Tibial artery (tissue), 4 donors: Measurements from ENCODE around the gene CDH4.

Source experiments
- DNase-seq, 2 donors: peaks; one replicate each; pipeline ENCODE4 v3.0.0-alpha.2; 2019
- H3K27ac ChIP-seq, 2 donors: fragments of 200-600 bp; sonication (generic) in 1 of 2; 1 replicate in 1 of 2; 2 replicates in 1 of 2; pipeline ENCODE4 v1.5.1; 2018 to 2019; ENCODE audit warnings: mild to moderate bottlenecking in 1 of 2
- H3K27me3 ChIP-seq, 2 donors: fragments of 200-600 bp; sonication (generic) in 1 of 2; one replicate each; pipeline versions ENCODE4 v1.5.1 to v1.6.0; 2016 to 2019
- H3K36me3 ChIP-seq, 3 donors: fragments of 200-600 bp; sonication (generic) in 2 of 3; one replicate each; pipeline ENCODE4 v1.5.1; 2016 to 2019; ENCODE audit warnings: mild to moderate bottlenecking in 2 of 3
- H3K4me1 ChIP-seq, 4 donors: fragments of 200-600 bp; sonication (generic) in 2 of 4; 1 replicate in 3 of 4; 2 replicates in 1 of 4; pipeline ENCODE4 v1.5.1; 2016 to 2019
- H3K4me3 ChIP-seq, 2 donors: fragments of 200-600 bp; sonication (generic) in 1 of 2; 1 replicate in 1 of 2; 2 replicates in 1 of 2; pipeline ENCODE4 v1.5.1; 2018 to 2019; ENCODE audit warnings: mild to moderate bottlenecking in 2 of 2
- H3K9me3 ChIP-seq, 3 donors: fragments of 200-600 bp; sonication (generic) in 1 of 3; one replicate each; pipeline ENCODE4 v1.5.1; 2016 to 2019
- CTCF ChIP-seq, 2 experiments: fragments of 200-600 bp in 1 of 2; fragments of 450-650 bp in 1 of 2; IDR thresholded peaks; one replicate each; pipeline ENCODE4 v1.5.1; 2017 to 2019; ENCODE audit warnings: antibody characterized with exemption in 2 of 2, mild to moderate bottlenecking in 1 of 2, moderate library complexity in 1 of 2
- intact Hi-C: fragments of 100-400 bp; cut with DNase I; formaldehyde crosslinking; loops from one replicate; pipeline ENCODE4 v1.15.0; 2023; ENCODE audit warnings: low total_unique reads

Gene CDH4

DNA sequence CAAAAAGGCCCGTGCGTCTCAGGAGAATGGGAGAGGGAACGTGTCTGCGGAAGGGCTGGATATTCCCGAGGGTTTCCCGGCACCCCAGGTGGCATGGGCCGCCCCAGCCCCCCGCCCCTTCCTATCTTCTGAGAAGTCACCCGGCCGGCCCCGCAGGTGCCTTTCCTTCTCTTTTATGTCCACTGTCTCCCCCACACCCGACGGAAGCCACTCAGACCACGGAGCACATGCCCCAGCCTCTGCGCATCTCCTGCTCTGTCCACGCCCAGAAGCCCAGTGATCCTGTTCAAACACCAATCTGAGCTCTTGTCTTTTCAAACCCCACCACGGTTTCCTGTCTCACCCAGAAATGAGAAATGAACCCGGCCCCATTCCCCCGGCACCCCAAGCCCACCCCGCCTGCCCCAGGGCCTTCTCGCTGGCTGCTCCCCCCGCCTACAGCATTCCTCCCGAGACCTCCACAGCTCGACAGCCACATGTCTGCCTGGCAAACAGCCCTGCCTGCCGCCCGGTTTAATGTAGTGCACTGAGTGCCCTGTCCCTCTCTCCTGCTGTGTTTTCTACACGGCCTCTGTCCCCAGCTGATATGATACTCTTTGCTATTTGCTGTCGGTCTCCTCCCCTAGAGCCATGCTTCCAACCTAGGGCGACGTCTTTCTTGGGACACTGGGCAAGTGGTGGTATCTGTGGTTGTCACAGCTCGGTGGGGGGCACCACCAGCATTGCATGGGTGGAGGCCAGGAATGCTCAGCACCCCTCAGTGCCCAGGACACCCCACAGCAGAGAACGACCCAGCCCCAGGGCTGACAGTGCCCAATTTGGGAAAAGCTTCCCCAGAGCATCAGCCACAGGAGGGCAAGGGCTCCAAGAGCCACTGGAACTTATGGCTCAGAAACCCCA, 630.9 kb downstream of the CDH4 start:
- Histone ChIP-seq H3K9me3 (no peaks in the 10 kb centered on the region), H3K4me1 (no peaks in the 10 kb centered on the region), H3K36me3 (no peaks in the 10 kb centered on the region), H3K4me3 (no peak overlapping the region), H3K27ac (no peak overlapping the region), H3K27me3 (peaks cover 0 to 87% of the 10 kb centered on the region in 2 donors)
- intact Hi-C loops = no loop called here
- no peak for DNase-seq
- TF ChIP-seq CTCF (IDR thresholded peaks at IDR 0.05) = no peak

DNA sequence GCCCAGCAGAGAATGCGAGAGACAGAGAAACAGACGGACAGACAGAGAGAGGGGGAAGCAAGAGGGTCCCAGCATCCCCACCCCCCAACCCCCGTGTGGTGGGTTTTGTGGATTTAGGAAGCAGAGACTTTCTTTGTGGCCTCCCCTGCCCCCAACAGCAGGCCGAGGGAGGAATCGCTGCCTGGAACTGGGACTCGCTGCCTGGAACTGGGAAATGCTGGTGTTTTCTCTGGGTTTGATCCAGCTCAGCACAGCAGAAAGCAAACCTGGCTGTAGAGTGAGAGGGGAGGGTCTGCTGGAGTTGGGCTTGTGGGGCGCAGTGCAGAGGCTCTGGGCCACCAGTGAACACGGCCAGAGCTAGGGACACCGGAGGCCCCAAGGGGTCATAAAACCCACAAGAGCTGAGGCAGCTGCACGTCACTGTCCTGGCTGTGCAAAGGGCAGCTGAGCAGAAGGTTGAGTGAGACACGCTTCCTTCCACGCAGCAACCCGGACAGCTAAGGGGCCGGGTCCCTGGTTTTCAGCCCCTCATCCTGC, 631.9 kb downstream of the CDH4 start:
- no peak for DNase-seq
- Histone ChIP-seq H3K36me3 (no peaks in the 10 kb centered on the region), H3K27me3 (peaks cover 0 to 87% of the 10 kb centered on the region in 2 donors), H3K9me3 (no peaks in the 10 kb centered on the region), H3K4me1 (no peaks in the 10 kb centered on the region), H3K27ac (no peak overlapping the region), H3K4me3 (no peak overlapping the region)
- intact Hi-C loops = no loop called here
- no peak for TF ChIP-seq CTCF (IDR thresholded peaks at IDR 0.05)

DNA sequence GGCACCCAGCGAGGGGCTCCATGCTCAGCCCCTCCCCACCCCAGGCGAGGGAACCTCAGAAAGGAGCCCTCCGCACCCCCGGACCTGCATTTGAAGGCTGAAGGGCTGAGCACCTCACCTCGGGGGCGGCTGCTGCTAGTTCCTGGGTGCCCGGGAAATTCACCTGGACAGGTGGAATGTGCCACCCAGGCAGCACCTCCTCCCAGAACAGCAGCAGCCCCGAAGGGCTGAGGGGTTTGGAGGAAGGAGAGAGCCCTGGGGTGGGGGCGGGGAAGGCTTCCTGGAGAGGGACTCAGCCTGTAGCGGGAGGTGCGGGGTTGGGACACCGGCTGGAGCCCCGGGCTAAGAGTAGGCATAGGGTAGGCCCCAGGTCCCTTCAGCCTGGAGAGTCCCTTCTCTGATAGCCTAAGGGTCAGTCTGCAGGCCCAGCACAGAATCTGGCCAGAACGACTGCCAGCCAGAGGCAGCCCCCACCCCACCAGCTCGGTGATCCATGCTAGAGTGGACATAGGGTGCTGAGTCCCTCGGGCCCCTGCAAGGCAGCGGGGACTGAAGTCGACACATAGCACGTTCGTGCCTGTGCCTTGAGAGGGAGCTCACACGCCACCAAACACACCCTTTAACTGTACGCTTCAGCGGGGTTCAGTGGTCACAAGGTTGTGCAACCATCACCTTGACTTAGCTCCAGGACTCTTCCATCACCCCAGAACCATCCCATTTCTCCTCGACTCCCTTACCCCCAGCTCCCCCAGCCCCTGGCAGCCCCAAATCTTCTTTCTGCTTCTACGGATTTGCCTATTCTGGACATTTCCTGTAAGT, 632.7 kb downstream of the CDH4 start:
- no peak for DNase-seq
- intact Hi-C loops = no loop called here
- Histone ChIP-seq H3K27me3 (peaks cover 0 to 85% of the 10 kb centered on the region in 2 donors), H3K9me3 (no peaks in the 10 kb centered on the region), H3K4me1 (no peaks in the 10 kb centered on the region), H3K36me3 (no peaks in the 10 kb centered on the region), H3K4me3 (no peak overlapping the region), H3K27ac (no peak overlapping the region)
- no peak for TF ChIP-seq CTCF (IDR thresholded peaks at IDR 0.05)

DNA sequence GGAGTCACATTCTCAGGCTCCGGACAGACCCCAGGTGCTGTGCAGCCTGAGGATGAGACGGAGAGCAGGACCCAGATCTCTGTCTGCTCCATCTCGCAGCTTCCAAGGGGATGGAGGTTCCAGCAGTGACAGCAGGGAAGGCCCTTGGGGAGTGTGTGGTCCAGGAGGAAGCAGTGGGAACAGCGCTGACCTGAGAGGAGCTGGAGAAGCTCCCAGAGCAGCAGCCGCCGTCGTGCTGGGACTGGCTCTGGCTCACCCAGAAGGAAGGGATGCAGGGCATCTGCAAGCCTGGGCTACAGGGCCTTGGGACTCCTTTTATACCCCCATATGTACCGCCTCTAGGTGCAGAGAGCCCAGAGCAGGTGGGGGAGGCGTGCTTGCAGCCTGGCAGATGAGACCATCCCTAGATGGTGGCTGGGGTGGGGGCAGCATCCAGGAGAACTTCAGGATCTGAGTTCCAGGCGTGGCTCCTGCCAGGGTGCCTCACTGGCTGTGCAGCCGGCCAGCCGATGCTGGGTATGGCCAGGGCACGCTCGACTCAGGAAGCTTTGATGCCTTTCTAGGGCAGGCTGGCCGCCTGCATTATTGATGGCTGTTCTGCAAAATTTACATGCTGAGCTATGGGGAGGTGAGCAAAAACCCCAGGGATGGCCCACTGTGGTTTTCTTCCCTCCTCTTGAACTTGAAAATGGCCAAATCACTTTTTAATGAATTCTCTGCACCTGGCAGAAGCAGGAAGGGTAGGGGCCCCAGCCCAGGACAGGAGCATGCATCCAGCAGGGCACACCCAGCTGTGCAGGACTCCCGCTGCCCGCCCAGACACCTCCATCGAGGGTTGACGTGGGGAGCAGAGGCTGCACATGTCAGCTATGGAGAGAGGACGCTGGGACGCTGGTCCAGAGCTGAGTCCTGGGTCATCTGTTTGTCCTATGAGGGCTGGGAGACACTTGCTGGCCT, 634.0 kb downstream of the CDH4 start:
- Histone ChIP-seq H3K9me3 (no peaks in the 10 kb centered on the region), H3K36me3 (no peaks in the 10 kb centered on the region), H3K4me3 (no peak overlapping the region), H3K4me1 (no peaks in the 10 kb centered on the region), H3K27me3 (peaks cover 0 to 76% of the 10 kb centered on the region in 2 donors), H3K27ac (no peak overlapping the region)
- TF ChIP-seq CTCF (IDR thresholded peaks at IDR 0.05) = no peak
- no peak for DNase-seq
- intact Hi-C loops = no loop called here
